HepG2 (cell line): ENCODE results near the gene INO80B. TPM values are rescaled to one million over a fixed set of nuclear protein-coding genes. Genes with fewer than 3 reads are reported as not detected.

Experiments
- AHR ChIP-seq: IDR thresholded peaks from 2 replicates; pipeline ENCODE4 v1.6.1; 2018; ENCODE audit warnings: missing genetic modification reagents, missing compliant biosample characterization
- KLF11 ChIP-seq: IDR thresholded peaks from 2 replicates; pipeline ENCODE4 v1.6.1; 2016; ENCODE audit warnings: missing compliant biosample characterization
- MEIS1 ChIP-seq: sonication (generic); formaldehyde crosslinking; IDR thresholded peaks from 2 replicates; pipeline ENCODE4 v1.9.0; 2021; ENCODE audit warnings: mild to moderate bottlenecking, missing genetic modification reagents, moderate library complexity, borderline replicate concordance
- MYNN ChIP-seq: sonication (generic); formaldehyde crosslinking; IDR thresholded peaks from 2 replicates; pipeline ENCODE4 v1.4.0; 2020; ENCODE audit warnings: mild to moderate bottlenecking, low read depth, missing genetic modification reagents
- NCOR1 ChIP-seq: fragments of 200-600 bp; sonication (generic); IDR thresholded peaks from 2 replicates; pipeline ENCODE4 v1.7.0; 2017; ENCODE audit warnings: antibody characterized with exemption, low read length, borderline replicate concordance
- NR2C2 ChIP-seq: sonication (generic); formaldehyde crosslinking; IDR thresholded peaks from 2 replicates; pipeline ENCODE4 v1.4.0; 2020; ENCODE audit warnings: missing genetic modification reagents, mild to moderate bottlenecking, moderate library complexity, borderline replicate concordance
- RBAK ChIP-seq: sonication (generic); formaldehyde crosslinking; IDR thresholded peaks from 2 replicates; pipeline ENCODE4 v1.5.1; 2020; ENCODE audit warnings: mild to moderate bottlenecking, missing genetic modification reagents
- SP140L ChIP-seq: sonication (generic); formaldehyde crosslinking; IDR thresholded peaks from 2 replicates; pipeline ENCODE4 v1.4.0; 2020; ENCODE audit warnings: missing genetic modification reagents, borderline replicate concordance
- TEAD2 ChIP-seq: sonication (generic); formaldehyde crosslinking; IDR thresholded peaks from 2 replicates; pipeline ENCODE4 v1.9.0; 2021; ENCODE audit warnings: missing genetic modification reagents
- ZBTB20 ChIP-seq: sonication (generic); formaldehyde crosslinking; IDR thresholded peaks from 2 replicates; pipeline ENCODE4 v1.8.1; 2023; ENCODE audit warnings: missing genetic modification reagents, low read depth, mild to moderate bottlenecking, borderline replicate concordance
- ZBTB3 ChIP-seq: sonication (generic); formaldehyde crosslinking; IDR thresholded peaks from 2 replicates; pipeline ENCODE4 v1.4.0; 2020; ENCODE audit warnings: low read depth, mild to moderate bottlenecking, moderate library complexity, missing genetic modification reagents, borderline replicate concordance
- ZBTB38 ChIP-seq: sonication (generic); formaldehyde crosslinking; IDR thresholded peaks from 2 replicates; pipeline ENCODE4 v1.5.1; 2020; ENCODE audit warnings: mild to moderate bottlenecking, missing genetic modification reagents
- ZFAT ChIP-seq: sonication (generic); formaldehyde crosslinking; conservative IDR thresholded peaks from 2 replicates; pipeline ENCODE4 v1.8.1; 2023; ENCODE audit warnings: missing genetic modification reagents, inconsistent platforms
- ZKSCAN1 ChIP-seq: fragments of 150-350 bp; IDR thresholded peaks from 2 replicates; pipeline ENCODE4 v1.6.1; 2014; ENCODE audit warnings: low read length
- ZNF136 ChIP-seq: sonication (generic); formaldehyde crosslinking; IDR thresholded peaks from 2 replicates; pipeline ENCODE4 v1.8.1; 2022; ENCODE audit warnings: low read depth, mild to moderate bottlenecking, moderate library complexity, missing genetic modification reagents
- ZNF205 ChIP-seq: IDR thresholded peaks from 2 replicates; pipeline ENCODE4 v1.6.1; 2018; ENCODE audit warnings: missing biosample characterization, missing genetic modification reagents
- ZNF33A ChIP-seq: sonication (generic); formaldehyde crosslinking; IDR thresholded peaks from 2 replicates; pipeline ENCODE4 v1.5.1; 2020; ENCODE audit warnings: missing genetic modification reagents, mild to moderate bottlenecking, moderate library complexity, borderline replicate concordance
- ZNF382 ChIP-seq: sonication (generic); formaldehyde crosslinking; IDR thresholded peaks from 2 replicates; pipeline ENCODE4 v1.5.0; 2020; ENCODE audit warnings: missing genetic modification reagents, mild to moderate bottlenecking, borderline replicate concordance
- ZNF431 ChIP-seq: sonication (generic); formaldehyde crosslinking; IDR thresholded peaks from 2 replicates; pipeline ENCODE4 v1.9.0; 2022; ENCODE audit warnings: missing genetic modification reagents, low read depth, mild to moderate bottlenecking, borderline replicate concordance
- ZNF510 ChIP-seq: sonication (generic); formaldehyde crosslinking; IDR thresholded peaks from 2 replicates; pipeline ENCODE4 v1.4.0; 2020; ENCODE audit warnings: low read depth, mild to moderate bottlenecking, missing genetic modification reagents
- ZNF773 ChIP-seq: sonication (generic); formaldehyde crosslinking; IDR thresholded peaks from 2 replicates; pipeline ENCODE4 v1.4.0; 2020; ENCODE audit warnings: missing genetic modification reagents, borderline replicate concordance
- ZNF781 ChIP-seq: sonication (generic); formaldehyde crosslinking; IDR thresholded peaks from 2 replicates; pipeline ENCODE4 v1.5.1; 2020; ENCODE audit warnings: borderline replicate concordance, mild to moderate bottlenecking, missing genetic modification reagents; ENCODE audit errors: not compliant biosample characterization
- ZNF788 ChIP-seq: sonication (generic); formaldehyde crosslinking; IDR thresholded peaks from 2 replicates; pipeline ENCODE4 v1.5.0; 2020; ENCODE audit warnings: mild to moderate bottlenecking, missing genetic modification reagents, borderline replicate concordance
- ZSCAN29 ChIP-seq: sonication (generic); formaldehyde crosslinking; conservative IDR thresholded peaks from 2 replicates; pipeline ENCODE4 v1.4.0; 2020; ENCODE audit warnings: mild to moderate bottlenecking, missing genetic modification reagents
- polyA plus RNA-seq, 8 experiments: library from polyadenylated mRNA; depleted of rRNA in 3 of 8; stranded (reverse) in 7 of 8; unstranded in 1 of 8; fragments of >200 nt; fragmentation: Illumina TruSeq in 4 of 8; extraction: Trizol in 4 of 8; gene quantifications; 2 replicates each; pipeline versions ENCODE4 v1.2.1 to v1.2.3, GENCODE V29; 2011 to 2016; ENCODE audit warnings: low read depth in 4 of 8, missing spikeins in 1 of 8, mixed read lengths in 1 of 8; ENCODE audit not compliant: insufficient read depth in 1 of 8
- total RNA-seq, 5 experiments: library from RNA; depleted of rRNA; stranded (reverse); fragments of >200 nt; fragmentation: Illumina TruSeq; extraction: Trizol; gene quantifications; 2 replicates each; pipeline ENCODE4 v1.2.3, GENCODE V29; 2016; ENCODE audit warnings: low read depth in 1 of 5
- TF ChIP-seq, protein P1 (sequence below): sonication (generic); formaldehyde crosslinking; IDR thresholded peaks from 2 replicates; pipeline ENCODE4 v1.5.0; 2020; ENCODE audit warnings: missing genetic modification reagents, mild to moderate bottlenecking, borderline replicate concordance
- TF ChIP-seq, protein P2 (sequence below): sonication (generic); formaldehyde crosslinking; IDR thresholded peaks from 2 replicates; pipeline ENCODE4 v1.5.0; 2020; ENCODE audit warnings: mild to moderate bottlenecking, missing genetic modification reagents

Gene INO80B
- total and polyA plus RNA-seq, 2 of the 13 experiments (the other 11 are each of a cell fraction or from before 2014, with no cell fraction given) = 6.2 to 14.5 TPM

DNA sequence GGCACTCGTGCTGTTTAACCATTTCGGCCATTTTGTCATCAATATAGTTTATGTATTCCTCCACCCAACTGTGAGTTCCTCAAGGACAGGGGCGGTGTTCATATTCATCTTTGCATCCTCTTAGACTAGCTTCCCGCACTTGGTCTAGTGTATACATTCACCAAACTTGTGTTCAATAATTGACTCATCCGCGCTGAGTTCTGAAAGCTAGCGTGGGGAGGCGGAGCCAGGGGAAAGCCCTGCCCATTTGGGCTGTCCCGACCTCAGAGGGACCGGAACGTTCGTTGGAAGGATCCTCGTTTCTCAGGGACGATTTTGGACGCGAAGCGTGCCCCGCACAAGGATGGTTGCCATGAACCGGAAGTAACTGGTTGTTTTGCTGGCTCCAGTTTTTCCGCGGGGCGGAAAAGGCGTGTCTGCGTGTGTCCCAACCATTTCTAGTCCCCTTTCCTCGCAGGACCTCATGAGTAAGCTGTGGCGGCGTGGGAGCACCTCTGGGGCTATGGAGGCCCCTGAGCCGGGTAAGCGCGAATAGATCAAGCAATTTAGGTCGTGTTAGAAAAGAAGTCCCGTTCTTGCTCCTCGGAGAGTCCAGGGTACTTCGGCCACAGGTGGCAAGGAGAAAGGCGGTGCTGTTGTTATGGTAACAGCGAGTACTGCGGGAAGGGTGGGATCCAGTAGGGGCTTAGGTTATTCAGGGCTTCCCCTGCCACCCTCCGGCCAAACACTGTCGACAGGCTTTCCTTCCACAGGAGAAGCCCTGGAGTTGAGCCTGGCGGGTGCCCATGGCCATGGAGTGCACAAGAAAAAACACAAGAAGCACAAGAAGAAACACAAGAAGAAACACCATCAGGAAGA, at the start of gene INO80B (continued):
- TF ChIP-seq ZNF33A (CRISPR knock-in tag) (no peak), KLF11 (CRISPR knock-in tag) (peak; percentile 86), ZNF788 (CRISPR knock-in tag) (peak; percentile 99), ZNF431 (CRISPR knock-in tag) (peak; percentile 41; the same call in 1 of the 2 replicates), ZNF510 (peak; percentile 88; the same call in 1 of the 2 replicates), ZKSCAN1 (peak; percentile 43; the same call in 1 of the 2 replicates), NR2C2 (CRISPR knock-in tag) (peak; percentile 99), NCOR1 (peak; percentile 83; the same call in 1 of the 2 replicates), ZNF773 (CRISPR knock-in tag) (no peak), MYNN (peak; percentile 96), ZBTB20 (CRISPR knock-in tag) (peak; percentile 82), ZSCAN29 (CRISPR knock-in tag) (no peak; the same call in 1 of the 2 replicates), TEAD2 (CRISPR knock-in tag) (no peak), ZNF136 (CRISPR knock-in tag) (0 out of 2 replicates have a peak, but pooled peaks have one; percentile 72), MEIS1 (CRISPR knock-in tag) (peak; percentile 83; the same call in 1 of the 2 replicates), SP140L (CRISPR knock-in tag) (peak; percentile 95; the same call in 1 of the 2 replicates), RBAK (CRISPR knock-in tag) (no peak; the same call in 1 of the 2 replicates), ZNF781 (CRISPR knock-in tag) (peak; percentile 61), AHR (peak; percentile 94; the same call in 1 of the 2 replicates), ZFAT (CRISPR knock-in tag) (no peak), ZBTB38 (CRISPR knock-in tag) (peak; percentile 84), ZNF205 (peak; percentile 87), ZBTB3 (CRISPR knock-in tag) (0 out of 2 replicates have a peak, but pooled peaks have one; percentile 79), ZNF382 (CRISPR knock-in tag) (no peak)
- TF ChIP-seq, protein P1, sequence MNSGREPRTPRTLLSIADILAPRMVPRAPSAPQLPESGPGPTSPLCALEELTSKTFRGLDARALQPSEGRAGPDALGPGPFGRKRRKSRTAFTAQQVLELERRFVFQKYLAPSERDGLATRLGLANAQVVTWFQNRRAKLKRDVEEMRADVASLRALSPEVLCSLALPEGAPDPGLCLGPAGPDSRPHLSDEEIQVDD = no peak
- TF ChIP-seq, protein P2, sequence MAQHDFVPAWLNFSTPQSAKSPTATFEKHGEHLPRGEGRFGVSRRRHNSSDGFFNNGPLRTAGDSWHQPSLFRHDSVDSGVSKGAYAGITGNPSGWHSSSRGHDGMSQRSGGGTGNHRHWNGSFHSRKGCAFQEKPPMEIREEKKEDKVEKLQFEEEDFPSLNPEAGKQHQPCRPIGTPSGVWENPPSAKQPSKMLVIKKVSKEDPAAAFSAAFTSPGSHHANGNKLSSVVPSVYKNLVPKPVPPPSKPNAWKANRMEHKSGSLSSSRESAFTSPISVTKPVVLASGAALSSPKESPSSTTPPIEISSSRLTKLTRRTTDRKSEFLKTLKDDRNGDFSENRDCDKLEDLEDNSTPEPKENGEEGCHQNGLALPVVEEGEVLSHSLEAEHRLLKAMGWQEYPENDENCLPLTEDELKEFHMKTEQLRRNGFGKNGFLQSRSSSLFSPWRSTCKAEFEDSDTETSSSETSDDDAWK (CRISPR knock-in tag) = no peak
